ENCODE measurements around the gene ZBTB37. TPM values are rescaled to one million over a fixed set of nuclear protein-coding genes. Genes with fewer than 3 reads are reported as not detected.
"Not testable (repeated sequence)": the region's sequence is repeated elsewhere in the genome, so short reads cannot be mapped to it uniquely, and the experiment has no call there.

ZBTB37 gene, protein sequence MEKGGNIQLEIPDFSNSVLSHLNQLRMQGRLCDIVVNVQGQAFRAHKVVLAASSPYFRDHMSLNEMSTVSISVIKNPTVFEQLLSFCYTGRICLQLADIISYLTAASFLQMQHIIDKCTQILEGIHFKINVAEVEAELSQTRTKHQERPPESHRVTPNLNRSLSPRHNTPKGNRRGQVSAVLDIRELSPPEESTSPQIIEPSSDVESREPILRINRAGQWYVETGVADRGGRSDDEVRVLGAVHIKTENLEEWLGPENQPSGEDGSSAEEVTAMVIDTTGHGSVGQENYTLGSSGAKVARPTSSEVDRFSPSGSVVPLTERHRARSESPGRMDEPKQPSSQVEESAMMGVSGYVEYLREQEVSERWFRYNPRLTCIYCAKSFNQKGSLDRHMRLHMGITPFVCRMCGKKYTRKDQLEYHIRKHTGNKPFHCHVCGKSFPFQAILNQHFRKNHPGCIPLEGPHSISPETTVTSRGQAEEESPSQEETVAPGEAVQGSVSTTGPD
- total RNA-seq = 1 to 10 TPM; 7.1 to 8.4 TPM
- long read RNA-seq, partial matches to known transcripts = 0 of 1 reads
- long read RNA-seq, other reads (novel, unspliced or antisense) = 1 of 1 reads

DNA sequence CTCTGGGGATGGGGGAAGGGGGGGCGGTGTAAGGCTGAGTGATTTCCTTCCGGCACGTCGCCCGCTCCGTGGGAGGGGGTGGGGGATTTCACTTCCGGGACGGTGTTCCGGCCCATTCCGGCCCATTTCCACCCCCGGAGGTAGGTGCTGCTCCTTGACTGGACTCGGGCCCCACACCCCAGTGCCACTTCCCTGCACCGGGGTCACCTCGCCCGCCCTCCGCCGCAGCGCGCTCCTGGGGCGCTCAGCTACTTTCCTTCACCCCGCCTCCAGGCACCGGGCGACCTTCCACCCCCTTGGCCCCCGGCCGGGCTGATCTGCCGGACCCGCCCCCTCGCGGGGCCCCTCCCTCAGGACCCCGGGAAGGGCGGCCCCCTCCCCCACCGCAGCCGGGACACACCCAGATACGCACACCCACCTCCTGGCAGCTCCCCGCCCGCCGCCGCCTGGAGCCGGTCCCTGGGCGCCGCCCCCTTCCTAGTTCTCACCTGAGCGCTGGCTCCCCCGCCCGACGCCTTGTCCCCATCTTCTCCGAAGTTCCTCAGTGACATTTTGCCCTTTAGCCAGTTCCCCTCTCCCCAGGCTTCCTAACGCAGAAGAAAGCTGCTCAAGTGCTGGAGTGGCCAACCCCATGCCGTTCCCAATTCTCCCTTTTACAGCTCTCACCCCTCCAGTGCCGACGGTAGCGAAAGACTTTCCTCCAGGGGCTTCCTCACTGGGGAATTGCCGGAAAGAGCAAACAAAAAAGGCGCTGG lies at the start of gene ZBTB37:
TSS of gene ZBTB37 (plus strand) at position 115 of the 755 bp plus-strand sequence. CDS start 1,846 bp downstream, outside the sequence.
- intact Hi-C loops (cut with DNase I, micrococcal nuclease) = no loop called here

DNA sequence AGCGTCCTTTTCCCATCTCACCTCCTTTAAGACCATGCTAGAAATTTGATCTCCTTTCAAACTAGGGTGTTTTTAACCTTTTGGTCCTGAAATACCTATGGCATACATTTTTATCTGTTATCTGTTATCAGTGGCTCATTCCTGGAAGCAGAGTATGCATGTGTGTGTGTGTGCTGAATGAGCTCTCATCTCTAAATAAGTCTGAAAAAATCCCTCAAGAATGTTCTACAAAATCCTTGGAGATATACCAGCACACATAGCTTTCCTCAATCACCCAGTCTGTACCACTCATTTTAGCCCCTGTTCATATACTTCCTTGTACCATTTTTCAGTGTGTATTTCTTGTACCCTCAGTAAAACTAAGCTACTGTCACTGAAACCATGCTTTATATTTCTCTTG lies 49.7 kb upstream of the ZBTB37 start:
- ATAC-seq = no peak
- no peak for DNase-seq
- intact Hi-C loops (cut with DNase I, micrococcal nuclease) = no loop called here

More for the DNA sequence above, at the start of gene ZBTB37:
- ATAC-seq (peak; percentile 82), DNase-seq (peak; percentile 96 to 97)

DNA sequence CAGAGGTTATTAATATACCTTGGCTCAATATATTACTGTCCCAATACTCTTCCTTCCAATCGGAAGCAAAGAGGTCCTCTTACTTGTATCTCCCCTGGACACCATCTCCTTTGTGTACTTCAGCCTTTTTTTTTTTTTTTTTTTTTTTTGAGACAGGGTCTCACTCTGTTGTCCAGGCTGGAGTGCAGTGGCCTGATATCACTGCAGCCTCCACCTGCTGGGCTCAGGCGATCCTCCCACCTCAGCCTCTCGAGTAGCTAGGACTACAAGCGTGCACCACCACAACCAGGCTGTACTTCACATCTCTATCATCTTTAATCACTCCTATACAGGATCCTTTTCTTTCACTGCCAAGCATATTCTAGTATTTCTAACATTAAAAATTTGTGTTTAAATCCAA lies 46.5 kb upstream of the ZBTB37 start:
- ATAC-seq (no peak), DNase-seq (no peak)
- intact Hi-C loops (cut with DNase I, micrococcal nuclease) = no loop called here

DNA sequence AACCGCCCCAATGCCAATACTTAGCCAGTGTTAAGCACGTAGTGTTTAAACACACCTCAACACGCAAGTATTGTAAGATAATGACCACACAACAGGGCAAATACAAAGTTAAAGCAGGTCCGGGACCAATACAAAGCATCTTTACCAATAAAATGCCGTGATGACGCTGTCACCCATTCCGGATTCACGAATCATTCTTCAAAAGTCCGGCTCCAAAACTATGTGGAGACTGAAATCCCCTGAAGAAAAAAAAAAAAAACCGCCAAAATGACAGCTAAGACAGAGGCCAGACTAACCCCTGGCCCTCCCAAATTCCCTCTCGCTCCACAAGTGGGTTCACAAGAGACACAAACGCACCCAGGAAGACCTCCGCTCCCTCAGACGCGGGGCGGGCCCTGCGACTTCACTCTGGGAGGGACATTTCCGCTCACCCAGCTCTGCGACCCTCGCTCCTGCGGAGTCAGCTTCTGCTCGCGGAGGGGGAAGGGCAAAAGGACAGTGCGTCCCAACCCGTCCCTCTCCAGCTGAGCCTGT lies 44.3 kb upstream of the ZBTB37 start:
- intact Hi-C loops (cut with DNase I, micrococcal nuclease) = no loop called here
- peak; percentile 16 for ATAC-seq
- DNase-seq = no peak

DNA sequence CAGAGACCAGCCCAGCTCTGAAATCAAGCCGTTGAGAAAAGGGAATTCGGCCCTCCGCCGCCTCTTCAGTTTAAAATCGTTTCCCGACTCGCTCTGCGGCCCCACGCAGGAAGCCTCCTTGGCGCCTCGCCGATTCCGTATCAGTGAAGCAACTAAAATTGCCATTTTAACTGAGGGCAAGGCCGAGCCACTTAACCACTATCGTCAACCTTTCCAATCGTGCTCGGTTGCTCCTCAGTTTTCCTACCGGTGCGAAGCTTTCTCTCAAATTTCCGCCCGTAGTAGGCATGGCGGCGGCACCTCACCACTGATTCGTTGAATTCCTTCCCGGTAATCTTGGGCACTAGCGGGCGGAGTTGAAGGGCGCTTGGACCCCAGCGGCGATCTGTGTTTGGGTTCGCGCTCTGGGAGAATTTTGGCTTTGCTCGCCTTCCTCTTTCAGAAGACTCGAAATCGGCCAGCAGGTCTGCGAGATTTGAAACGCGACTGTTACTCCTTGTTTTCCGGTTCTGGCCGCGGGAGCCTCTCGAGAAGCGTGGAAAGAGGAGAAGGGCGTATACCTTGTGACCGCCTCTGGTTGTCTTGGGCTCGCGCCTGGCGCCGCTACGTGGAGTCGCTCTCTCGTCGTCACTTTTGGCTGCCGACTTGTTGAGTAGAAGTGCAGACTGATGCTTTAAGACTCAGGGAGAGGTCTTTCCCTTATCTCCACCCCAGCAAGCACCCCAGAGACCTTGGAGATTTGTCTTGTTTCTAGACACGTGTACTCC lies 43.7 kb upstream of the ZBTB37 start, which contains the start of the genes CENPL and DARS2:
TSS of gene CENPL (minus strand) at position 569 of the 767 bp plus-strand sequence. CDS start 13,584 bp downstream, outside the sequence.
TSS of gene DARS2 (plus strand) at position 359 of the 767 bp plus-strand sequence. CDS start 557 bp downstream, outside the sequence.
- intact Hi-C loops (cut with DNase I, micrococcal nuclease) = loop anchor here in 1 of 2 donors (5.0 kb wide), 1 partner anchor 407 kb away; no protein-coding TSS in a partner anchor
- ATAC-seq (peak; percentile 95), DNase-seq (peak; percentile 96 to 97)

DNA sequence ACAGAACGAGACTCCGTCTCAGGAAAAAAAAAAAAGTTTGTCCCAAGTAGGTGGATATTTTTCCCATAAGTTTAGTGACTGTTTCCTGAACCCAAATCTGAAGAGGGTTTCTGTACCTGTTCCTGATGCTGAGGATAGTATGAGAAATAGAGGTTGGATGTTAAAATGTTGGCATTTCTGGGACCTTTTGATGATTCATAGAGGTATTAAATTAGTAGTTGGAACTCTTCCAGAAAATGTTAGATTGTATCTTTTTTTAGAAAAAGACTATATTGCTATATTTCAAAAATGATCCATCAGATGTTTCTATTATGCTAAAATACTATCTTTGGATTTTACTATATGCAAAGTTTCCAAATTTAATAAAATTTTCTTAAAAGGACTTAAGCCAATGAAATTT lies 40.6 kb upstream of the ZBTB37 start:
- ATAC-seq (no peak), DNase-seq (no peak)
- intact Hi-C loops (cut with DNase I, micrococcal nuclease) = loop anchor here in 1 of 2 donors (5.0 kb wide), 1 partner anchor 410 kb away; no protein-coding TSS in a partner anchor

DNA sequence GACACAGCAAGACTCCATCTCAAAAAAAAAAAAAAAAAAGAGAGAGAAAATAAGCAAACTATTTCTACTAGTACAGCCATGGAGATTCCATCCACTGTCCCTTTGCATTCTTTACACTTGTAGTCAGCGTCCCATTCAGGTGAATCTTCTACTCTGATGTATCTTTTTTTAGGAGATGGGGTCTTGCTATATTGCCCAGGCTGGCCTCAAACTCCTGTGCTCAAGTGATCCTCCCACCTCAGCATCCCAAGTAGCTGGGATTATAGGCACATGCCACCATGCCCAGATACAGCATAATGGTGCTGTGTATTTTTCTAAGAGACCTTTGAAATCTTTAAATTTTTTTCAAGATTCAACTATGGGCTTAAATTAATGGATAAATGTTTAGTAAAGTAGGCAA lies 35.4 kb upstream of the ZBTB37 start:
- intact Hi-C loops (cut with DNase I, micrococcal nuclease) = no loop called here
- DNase-seq = no peak
- ATAC-seq = no peak

DNA sequence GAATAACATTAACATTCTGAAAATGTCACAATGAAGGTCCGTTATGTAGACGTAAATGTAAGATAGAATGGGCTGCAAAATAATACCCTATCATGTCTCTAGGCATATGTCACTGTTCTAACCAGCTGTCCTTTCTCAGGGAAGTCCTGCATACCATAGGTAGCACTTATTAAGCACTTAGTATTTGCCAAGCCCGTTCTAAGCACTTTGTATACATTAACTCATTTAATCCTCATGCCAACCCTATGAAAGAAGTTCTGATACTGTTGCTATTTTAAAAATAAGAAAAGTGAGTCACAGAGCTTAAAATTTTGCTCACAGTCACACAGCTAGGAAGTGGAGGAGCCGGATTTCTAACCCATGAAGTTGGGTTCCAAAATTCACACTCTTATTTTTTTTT lies 16.1 kb upstream of the ZBTB37 start:
- DNase-seq (no peak), ATAC-seq (no peak)
- intact Hi-C loops (cut with DNase I, micrococcal nuclease) = no loop called here

DNA sequence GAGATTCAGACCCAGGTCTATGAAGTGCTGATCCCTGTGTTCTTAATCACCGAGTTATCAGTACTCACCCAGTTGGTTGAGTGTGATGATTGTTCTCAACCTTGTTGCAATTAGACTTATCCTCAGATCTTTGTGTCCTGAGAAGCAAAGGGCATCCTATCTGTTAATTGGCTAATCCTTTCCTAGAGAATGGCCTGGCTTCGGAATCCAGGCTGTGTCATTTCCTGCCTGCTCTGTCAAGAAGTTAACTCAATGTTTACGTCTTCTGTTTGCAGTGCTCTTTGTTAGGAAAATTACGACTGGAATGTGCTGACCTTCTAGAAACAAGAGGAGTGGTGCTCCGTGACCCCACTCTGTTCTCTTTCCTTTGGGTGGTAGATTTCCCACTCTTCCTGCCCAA lies 15.1 kb upstream of the ZBTB37 start:
- ATAC-seq (no peak), DNase-seq (no peak)
- intact Hi-C loops (cut with DNase I, micrococcal nuclease) = no loop called here

DNA sequence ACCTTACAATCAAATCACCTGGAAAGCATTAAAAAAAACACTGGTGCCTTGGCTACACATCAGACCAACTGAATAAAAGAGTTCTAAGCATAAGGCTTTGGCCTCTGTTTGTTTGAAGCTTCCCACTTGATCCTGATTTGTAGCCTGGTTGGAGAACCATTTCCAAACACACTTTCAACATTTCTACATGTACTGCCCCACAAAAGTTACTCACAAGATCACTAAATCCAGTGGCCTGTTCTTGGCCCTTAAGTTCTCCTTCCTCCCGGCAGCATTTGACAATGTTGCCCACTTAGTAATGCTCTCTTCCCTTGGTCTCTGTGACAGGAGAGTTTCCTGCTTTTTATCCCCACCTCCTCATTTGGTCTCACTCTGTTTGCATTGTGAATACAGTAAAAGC lies 12.2 kb upstream of the ZBTB37 start:
- no peak for DNase-seq
- ATAC-seq = no peak
- intact Hi-C loops (cut with DNase I, micrococcal nuclease) = no loop called here

DNA sequence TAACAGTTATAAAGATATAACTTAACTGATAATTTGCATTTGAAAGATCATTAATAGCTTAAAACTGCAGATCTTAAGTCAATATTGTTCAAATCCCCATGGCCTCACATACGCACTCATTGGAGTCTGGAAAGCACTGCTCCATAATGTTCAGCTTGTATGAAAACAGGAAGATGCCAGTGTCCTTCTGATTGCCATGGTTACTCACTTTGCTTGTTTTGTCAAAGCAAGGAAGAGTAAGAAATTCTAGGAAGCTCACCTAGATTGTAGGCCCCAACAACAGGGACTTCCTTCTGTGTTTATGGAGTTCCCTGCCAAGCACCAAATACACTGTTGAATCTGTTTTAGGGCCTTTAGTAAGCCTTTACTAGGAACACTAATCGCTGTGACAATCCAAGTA lies 11.3 kb upstream of the ZBTB37 start:
- intact Hi-C loops (cut with DNase I, micrococcal nuclease) = no loop called here
- ATAC-seq = no peak
- DNase-seq = no peak

DNA sequence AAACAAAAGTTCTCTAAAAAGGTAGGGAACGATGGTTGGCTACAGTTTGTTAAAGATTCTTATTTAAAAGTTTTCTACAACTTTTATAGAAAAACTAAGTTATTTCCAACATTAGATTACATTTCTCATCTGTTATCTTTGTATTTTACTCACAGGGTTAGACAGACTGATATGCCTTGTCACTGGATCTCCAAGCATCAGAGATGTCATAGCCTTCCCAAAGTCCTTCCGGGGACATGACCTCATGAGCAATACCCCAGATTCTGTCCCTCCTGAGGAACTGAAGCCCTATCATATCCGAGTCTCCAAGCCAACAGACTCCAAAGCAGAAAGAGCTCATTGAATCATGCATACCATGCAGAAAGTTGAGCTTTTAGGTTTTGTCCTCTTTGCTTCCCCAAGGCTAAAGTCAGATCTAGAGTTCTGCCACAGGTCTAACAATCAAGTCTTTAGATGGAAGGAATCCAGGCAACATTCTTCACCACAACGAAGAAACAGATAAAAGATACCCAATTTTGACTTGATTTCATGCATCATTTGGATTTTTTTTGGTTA lies 10.7 kb upstream of the ZBTB37 start:
- DNase-seq (no peak), ATAC-seq (no peak)
- intact Hi-C loops (cut with DNase I, micrococcal nuclease) = no loop called here

DNA sequence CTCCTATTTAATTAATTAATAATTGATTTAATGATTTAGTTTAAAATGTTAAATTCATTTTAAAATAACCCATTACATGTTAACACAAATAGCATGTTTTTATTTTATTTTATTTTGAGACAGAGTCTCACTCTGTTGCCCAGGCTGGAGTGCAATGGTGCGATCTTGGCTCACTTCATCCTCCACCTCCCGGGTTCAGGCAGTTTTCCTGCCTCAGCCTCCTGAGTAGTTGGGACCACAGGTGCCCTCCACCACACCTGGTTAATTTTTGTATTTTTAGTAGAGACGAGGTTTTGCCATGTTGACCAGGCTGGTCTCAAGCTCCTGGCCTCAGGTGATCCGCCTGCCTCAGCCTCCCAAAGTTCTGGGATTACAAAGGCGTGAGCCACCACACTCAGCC lies 8.6 kb upstream of the ZBTB37 start:
- DNase-seq; ATAC-seq; intact Hi-C loops (cut with DNase I, micrococcal nuclease): not testable (repeated sequence)

DNA sequence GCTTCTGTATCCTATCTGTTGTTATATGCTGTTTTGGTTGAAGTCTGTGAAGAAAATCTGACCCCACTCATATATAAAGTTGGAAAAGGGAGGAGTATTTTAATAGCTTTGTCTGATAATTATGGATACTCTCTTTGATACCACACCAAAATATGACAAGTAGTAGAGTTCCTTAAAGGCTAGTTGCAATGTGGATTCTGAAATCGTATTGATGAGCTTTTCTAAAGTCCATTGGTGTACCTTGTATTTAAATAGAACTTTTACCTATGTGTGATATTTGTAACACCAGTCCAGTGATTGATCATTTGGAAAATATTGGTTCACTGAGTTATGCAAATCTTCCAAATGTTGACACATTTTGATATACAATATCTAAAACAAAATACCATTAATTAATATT lies 8.1 kb upstream of the ZBTB37 start:
- no peak for DNase-seq
- ATAC-seq = no peak
- intact Hi-C loops (cut with DNase I, micrococcal nuclease) = no loop called here

DNA sequence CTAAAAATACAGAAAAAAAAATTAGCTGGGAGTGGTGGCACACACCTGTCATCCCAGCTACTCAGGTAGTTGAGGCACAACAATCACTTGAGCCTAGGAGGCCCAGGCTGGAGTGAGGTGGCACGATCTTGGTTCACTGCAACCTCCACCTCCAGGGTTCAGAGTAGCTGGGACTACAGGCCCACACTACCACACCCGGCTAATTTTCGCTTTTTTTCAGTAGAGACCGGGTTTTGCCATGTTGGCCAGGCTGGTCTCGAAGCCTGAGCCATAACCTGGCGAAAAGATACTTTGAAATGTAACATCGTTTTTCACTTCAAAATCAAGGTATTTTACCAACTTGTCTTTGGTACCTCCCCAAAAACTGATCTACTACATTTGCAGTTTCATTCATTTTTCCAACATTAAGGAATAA lies 6.4 kb upstream of the ZBTB37 start:
- intact Hi-C loops (cut with DNase I, micrococcal nuclease) = no loop called here
- ATAC-seq (peak; percentile 32), DNase-seq (no peak)

DNA sequence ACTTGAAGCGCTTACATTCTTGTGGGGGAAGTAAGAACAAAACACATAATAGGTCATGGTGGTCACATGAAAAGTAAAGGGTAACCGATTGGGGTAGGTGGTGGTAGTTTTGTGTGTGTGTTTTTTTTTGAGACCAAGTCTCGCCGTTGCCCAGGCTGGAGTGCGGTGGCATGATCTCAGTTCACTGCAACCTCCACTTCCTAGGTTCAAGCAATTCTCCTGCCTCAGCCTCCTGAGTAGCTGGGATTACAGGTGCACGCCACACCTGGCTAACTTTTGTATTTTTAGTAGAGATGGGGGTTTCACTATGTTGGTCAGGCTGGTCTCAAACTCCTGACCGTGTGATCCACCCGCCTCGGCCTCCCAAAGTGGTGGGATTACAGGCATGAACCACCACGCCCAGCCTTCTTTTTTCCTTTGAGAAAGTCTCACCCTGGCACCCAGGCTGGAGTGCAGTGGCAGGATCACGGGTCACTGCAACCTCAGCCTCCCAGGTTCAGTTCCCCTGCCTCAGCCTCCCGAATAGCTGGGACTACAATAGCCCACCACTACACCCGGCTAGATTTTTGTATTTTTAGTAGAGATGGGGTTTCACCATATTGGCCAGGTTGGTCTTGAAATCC lies 5.9 kb upstream of the ZBTB37 start:
- intact Hi-C loops (cut with DNase I, micrococcal nuclease); DNase-seq: not testable (repeated sequence)
- peak; percentile 7 for ATAC-seq

DNA sequence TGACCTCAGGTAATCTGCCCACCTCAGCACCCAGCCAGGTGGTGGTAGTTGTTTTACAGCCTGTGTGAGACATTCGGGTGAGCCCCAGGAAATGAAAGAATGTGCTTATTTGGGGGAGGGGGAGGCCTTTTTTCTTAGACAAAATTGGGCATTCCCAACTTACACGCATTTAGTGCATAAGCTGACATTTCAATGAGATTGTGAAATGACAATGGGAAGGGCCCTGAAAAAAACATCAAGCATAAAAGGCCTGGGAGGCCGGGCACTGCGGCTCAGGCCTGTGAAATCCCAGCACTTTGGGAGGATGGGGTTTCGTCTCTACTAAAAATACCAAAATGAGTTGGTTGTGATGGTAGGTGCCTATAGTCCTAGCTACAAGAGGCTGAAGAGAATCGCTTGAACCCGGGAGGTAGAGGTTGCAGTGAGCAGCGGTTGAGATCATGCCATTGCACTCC lies 5.4 kb upstream of the ZBTB37 start:
- DNase-seq (no peak), ATAC-seq (no peak)
- intact Hi-C loops (cut with DNase I, micrococcal nuclease) = no loop called here
